Measurements from ENCODE around the gene SCART1. TPM values are rescaled to one million over a fixed set of nuclear protein-coding genes. Genes with fewer than 3 reads are reported as not detected.
"Not testable (repeated sequence)": the region's sequence is repeated elsewhere in the genome, so short reads cannot be mapped to it uniquely, and the experiment has no call there.

Gene SCART1
- total and polyA plus RNA-seq, 12 donors, result 0.42 to 5.5 (median 2.0) TPM

DNA sequence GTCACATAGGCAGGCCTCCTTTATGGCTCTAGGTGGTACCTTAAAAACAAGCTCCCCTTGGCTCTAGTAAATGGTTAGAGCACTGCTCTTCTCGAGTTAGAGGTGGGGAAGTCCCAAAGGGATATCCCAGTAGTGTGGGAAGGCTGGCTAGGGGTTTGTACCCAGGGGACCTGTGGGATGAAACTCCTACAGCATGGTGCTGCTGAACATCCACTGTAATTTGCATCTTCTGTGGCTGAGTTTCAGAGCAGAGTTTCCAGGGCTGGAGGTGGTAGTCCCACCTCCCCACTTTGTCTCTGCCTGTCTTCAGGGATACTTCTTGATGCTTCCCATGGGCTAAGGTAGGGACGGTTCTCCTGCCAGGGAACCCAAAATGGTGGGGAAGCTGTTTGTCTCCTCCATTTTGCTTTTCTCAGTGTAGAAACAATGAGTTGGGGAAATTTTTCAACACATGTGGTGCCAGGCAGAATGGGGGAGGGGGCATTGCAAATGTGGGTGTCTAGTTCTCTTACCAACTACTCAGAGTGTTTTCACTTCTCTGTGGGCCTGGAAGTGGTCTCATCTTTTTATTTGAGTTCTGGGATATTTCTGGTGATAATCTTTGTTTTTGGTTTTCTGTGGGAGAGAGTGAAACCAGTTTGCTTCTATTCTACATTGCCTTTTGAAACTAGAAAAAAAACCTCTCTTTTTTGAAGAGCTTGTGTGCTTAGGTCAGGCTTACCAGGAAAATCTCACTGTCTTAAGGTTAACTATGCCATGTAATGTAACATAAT is 36.3 kb downstream of the SCART1 start:
- DNase-seq, result no peak
- Histone ChIP-seq H3K4me1 (replicated peaks in 1 of 2) (no peaks in the 10 kb centered on the region), H3K27me3 (no peaks in the 10 kb centered on the region), H3K27ac (no peak overlapping the region), H3K4me3 (no peak overlapping the region), H3K9me3 (replicated peaks in 1 of 3) (peaks cover 0 to 21% (median 14%) of the 10 kb centered on the region in 3 donors), H3K36me3 (replicated peaks in 1 of 2) (no peaks in the 10 kb centered on the region)
- intact Hi-C loops (cut with DNase I), result no loop called here
- no peak for TF ChIP-seq POLR2A (IDR thresholded peaks at IDR 0.05)
- TF ChIP-seq, protein P1, sequence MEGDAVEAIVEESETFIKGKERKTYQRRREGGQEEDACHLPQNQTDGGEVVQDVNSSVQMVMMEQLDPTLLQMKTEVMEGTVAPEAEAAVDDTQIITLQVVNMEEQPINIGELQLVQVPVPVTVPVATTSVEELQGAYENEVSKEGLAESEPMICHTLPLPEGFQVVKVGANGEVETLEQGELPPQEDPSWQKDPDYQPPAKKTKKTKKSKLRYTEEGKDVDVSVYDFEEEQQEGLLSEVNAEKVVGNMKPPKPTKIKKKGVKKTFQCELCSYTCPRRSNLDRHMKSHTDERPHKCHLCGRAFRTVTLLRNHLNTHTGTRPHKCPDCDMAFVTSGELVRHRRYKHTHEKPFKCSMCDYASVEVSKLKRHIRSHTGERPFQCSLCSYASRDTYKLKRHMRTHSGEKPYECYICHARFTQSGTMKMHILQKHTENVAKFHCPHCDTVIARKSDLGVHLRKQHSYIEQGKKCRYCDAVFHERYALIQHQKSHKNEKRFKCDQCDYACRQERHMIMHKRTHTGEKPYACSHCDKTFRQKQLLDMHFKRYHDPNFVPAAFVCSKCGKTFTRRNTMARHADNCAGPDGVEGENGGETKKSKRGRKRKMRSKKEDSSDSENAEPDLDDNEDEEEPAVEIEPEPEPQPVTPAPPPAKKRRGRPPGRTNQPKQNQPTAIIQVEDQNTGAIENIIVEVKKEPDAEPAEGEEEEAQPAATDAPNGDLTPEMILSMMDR (IDR thresholded peaks at IDR 0.05), result no peak
- 51 to 69% (median 59%) methylated on average over 2 of the region's 2 CpGs for WGBS, 4 donors

DNA sequence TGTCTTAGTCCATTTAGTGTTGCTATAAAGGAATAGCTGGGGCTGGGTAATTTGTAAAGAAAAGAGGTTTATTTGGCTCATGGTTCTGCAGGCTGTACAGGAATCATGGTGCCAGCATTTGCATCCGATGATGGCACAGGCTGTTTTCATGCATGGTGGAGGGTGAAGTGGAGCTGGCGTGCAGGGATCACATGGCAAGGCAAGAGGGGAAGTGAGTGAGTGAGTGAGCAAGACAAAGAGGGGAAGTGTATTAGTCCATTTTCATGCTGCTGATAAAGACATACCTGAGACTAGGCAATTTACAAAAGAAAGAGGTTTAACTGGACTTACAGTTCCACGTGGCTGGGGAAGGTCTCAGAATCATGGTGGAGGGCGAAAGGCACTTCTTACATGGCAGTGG is 39.8 kb downstream of the SCART1 start:
- not testable (repeated sequence) for DNase-seq

DNA sequence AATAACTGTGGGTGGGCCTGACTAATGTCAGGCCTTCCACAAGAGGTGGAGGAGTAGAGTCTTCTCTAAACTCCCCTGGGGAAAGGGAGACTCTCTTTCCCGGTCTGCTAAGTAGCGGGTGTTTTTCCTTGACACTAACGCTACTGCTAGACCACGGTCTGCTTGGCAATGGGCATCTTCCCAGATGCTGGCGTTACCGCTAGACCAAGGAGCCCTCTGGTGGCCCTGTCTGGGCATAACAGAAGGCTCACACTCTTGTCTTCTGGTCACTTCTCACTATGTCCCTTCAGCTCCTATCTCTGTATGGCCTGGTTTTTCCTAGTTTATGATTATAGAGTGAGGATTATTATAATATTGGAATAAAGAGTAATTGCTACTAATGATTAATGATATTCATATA is 43.6 kb downstream of the SCART1 start:
- H3K27me3 ChIP-seq; H3K27ac ChIP-seq; H3K9me3 ChIP-seq (replicated peaks in 1 of 3); H3K36me3 ChIP-seq (replicated peaks in 1 of 2); H3K4me1 ChIP-seq (replicated peaks in 1 of 2); intact Hi-C loops (cut with DNase I); H3K4me3 ChIP-seq: not testable (repeated sequence)
- TF ChIP-seq, protein P1 (IDR thresholded peaks at IDR 0.05), result peak in 5 of 6 experiments; percentile 18 to 54 (median 34)
- WGBS, 4 donors, result 32 to 56% (median 38%) methylated on average over 4 to 6 of the region's 6 CpGs
- peak in 4 of 7 donors; percentile 14 to 56 (median 24) for DNase-seq

More for the DNA sequence above, 39.8 kb downstream of the SCART1 start:
- intact Hi-C loops (cut with DNase I); H3K36me3 ChIP-seq (replicated peaks in 1 of 2); H3K9me3 ChIP-seq (replicated peaks in 1 of 3); H3K27ac ChIP-seq; H3K27me3 ChIP-seq; H3K4me1 ChIP-seq (replicated peaks in 1 of 2); H3K4me3 ChIP-seq: not testable (repeated sequence)
- WGBS, 4 donors, result 69 to 81% (median 74%) methylated on average over 4 of the region's 4 CpGs

DNA sequence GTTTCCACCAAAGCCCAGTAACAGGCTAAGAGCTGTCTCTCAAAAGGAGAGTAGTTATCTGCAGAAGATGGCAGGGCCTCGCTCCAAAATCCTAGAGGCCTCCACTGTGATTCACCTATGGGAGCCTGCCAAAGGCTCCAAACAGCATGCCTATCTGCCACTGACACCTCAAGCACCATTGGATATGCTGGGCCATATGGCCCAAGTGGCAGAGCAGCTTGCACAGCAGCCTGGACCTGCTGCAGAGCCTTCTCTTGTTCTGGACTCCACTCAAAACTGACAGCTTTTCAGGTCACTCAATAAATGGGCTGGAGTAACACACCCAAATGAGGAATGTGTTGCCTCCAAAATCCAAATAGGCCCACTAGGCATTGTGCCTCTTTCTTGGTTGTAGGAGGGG is 45.4 kb downstream of the SCART1 start:
- intact Hi-C loops (cut with DNase I); H3K36me3 ChIP-seq (replicated peaks in 1 of 2): not testable (repeated sequence)
- 60 to 74% (median 69%) methylated on average over 1 of the region's 1 CpG; no CpG with 5 or more reads in 1 of the 4 donors for WGBS, 4 donors

DNA sequence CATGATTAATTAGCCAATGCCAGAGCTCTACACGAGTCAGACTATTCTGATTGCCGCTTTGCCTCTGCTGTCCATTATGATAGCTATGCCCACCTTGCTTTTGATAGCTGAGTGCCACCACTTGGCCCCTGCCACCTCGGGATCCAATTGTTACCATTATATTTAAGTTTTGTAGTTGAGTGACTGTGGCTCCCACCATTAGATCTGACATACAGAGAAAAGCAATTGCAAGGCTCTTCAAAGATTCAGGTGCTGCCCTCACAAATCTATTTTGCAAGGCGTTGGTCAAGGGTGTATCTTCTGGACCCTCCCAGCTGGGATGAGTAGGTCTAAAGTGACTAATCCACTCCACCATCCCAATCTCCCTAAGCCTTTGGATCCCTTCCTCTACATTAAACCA is 47.2 kb downstream of the SCART1 start:
- WGBS, 4 donors, result 53 to 60% (median 55%) methylated on average over 4 of the region's 4 CpGs
- H3K9me3 ChIP-seq (replicated peaks in 1 of 3); H3K27me3 ChIP-seq; H3K4me3 ChIP-seq; DNase-seq; H3K4me1 ChIP-seq (replicated peaks in 1 of 2); H3K27ac ChIP-seq; intact Hi-C loops (cut with DNase I); H3K36me3 ChIP-seq (replicated peaks in 1 of 2): not testable (repeated sequence)

More for the DNA sequence above, 45.4 kb downstream of the SCART1 start:
- not testable (repeated sequence) for H3K9me3 ChIP-seq (replicated peaks in 1 of 3); H3K4me1 ChIP-seq (replicated peaks in 1 of 2); H3K27ac ChIP-seq; H3K4me3 ChIP-seq; DNase-seq; H3K27me3 ChIP-seq

DNA sequence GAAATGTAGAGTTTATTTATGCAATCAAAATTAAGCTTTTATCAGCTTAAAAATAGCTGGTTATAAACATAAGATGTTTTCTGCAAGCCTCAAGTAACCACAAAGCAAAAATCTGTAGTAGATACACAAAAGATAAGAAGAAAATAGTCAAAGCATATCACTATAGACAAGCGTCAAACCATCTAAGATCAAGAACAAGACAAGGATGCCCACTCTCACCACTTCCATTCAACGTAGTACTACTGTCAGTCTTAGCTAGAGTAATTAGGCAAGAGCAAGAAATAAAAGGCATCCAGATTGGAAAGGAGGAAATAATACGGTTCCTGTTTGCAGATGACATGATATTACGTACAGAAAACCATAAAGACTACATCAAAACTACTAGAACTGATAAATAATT is 56.0 kb downstream of the SCART1 start:
- 79 to 81% (median 80%) methylated on average over 4 of the region's 4 CpGs for WGBS, 4 donors
- no peak for TF ChIP-seq POLR2A (IDR thresholded peaks at IDR 0.05)
- TF ChIP-seq, protein P1 (IDR thresholded peaks at IDR 0.05), result no peak

More for the DNA sequence above, 56.0 kb downstream of the SCART1 start:
- no peaks in the 10 kb centered on the region for H3K4me1 ChIP-seq (replicated peaks in 1 of 2)
- no peaks in the 10 kb centered on the region for H3K36me3 ChIP-seq (replicated peaks in 1 of 2)
- no peak overlapping the region for H3K4me3 ChIP-seq
- H3K9me3 ChIP-seq (replicated peaks in 1 of 3), result peaks cover 0 to 6% (median 0%) of the 10 kb centered on the region in 3 donors
- no peak for DNase-seq
- intact Hi-C loops (cut with DNase I), result no loop called here
- H3K27ac ChIP-seq, result no peak overlapping the region
- no peaks in the 10 kb centered on the region for H3K27me3 ChIP-seq
